HG02798 (cell line): ENCODE measurements around the gene DONSON.

Experiments used
- ATAC-seq: cut with Tn5 transposase; IDR thresholded peaks from one replicate; pipeline ENCODE4 v1.9.1; 2021; ENCODE audit warnings: mild to moderate bottlenecking; ENCODE audit not compliant: unreplicated experiment, poor library complexity

Gene DONSON

DNA sequence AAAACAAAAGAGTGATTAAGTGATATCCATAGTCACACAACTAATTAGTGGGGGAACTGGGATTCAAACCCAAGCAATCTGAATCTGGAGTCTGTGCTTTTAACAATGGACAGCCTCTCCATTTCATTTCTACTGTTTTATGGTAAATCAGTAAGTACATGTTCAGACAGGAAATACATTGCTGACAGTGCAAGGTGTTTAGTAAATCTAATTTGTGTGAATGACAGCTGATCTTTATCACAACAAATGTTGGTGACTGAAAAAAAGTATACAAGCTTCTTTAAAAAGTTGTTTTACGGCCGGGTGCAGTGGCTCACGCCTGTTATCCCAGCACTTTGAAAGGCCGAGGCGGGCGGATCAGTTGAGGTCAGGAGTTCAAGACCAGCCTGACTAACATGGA, 20.6 kb downstream of the DONSON start:
- no peak for ATAC-seq

DNA sequence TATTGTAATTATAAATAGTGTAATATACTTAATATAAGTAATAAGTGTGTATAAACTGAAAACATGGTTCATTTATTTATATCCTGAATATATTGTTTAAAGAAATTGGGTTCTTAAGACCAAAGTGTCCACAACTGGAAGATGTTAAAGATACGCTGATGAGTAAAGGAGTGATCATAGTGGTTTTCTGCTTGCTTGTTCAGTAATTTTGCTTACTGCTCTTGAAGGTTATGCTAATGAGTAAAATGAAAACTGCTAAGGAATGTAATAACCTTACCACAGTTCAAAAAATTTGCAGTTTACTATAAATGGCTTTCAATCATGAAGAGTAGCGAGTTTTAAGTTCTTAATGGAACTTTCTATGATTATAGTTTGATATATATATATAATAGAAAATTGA, 22.0 kb downstream of the DONSON start:
- ATAC-seq, result no peak

DNA sequence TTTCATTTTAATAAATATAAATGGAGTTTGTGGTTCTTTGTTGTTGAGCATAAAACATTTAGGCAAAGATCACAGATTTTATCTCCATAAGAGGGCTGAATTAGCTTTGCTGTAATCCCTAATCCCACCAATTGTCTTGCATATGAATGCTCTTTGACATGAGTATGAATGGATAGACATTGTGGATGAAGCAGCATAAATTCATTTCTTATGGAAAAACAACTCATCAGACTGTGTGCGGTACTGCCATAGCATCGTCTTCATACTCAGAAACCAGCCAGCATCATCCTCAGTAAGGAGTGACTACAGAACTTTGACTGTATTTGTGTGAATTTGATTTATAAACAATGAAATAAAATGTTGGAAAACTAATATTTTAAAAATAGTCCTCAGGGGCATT, 26.1 kb downstream of the DONSON start:
- no peak for ATAC-seq

DNA sequence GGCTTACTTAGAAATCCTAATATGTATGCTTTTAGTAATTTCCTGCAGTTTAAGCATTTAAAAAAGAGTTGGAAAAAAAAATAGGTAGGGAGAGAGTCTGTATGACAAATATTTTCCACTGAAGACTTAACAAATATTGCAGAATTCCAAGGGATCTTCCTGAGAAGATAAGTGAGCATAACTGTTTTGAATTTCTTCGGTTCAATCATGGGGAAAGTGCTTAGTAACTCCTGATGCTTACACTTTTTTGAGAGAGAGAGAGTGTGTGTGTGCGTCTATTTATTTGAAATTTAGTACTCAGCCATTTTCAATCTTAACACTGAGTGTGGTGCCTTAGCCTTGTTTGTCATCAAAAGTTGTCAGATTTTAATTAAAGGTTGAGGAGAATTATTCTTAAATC, 27.1 kb downstream of the DONSON start:
- no peak for ATAC-seq

DNA sequence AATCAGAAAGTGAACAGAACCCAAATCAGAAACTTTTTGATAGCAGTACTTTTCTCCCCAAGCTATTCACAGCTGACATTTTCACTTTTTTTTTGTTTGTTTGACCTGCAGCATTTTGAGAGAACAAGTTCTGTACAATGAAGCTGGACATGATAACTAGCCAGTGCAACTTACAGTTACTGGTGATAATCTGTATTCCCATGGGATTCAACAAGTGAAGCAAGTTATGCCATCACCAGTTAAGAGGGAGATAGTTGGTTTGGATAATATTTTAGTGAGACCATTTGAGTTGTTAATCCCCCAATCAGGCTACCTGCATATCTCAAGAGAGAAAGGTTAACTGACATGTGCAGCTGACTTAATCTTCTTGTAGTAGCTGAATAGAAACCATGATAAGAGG, 27.5 kb downstream of the DONSON start:
- ATAC-seq, result no peak

DNA sequence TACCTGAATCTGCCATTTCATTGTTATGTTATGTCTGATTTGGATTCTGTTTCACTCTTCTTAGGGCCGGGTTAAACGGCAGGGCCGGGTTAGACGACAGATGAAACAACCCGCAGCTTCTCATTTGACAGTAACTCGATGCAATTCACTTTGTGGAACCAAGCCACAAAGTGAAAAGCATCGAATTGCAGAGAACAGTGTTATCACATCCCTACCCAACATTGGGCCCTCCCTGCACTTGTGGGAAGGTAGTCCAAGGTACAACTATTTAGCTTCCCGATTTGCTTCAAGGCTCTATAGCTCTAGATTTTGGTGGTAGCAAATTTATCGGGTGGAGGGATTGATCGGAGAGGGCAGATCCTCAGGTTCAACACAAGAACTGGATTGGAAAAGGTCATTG, 28.7 kb downstream of the DONSON start:
- no peak for ATAC-seq

DNA sequence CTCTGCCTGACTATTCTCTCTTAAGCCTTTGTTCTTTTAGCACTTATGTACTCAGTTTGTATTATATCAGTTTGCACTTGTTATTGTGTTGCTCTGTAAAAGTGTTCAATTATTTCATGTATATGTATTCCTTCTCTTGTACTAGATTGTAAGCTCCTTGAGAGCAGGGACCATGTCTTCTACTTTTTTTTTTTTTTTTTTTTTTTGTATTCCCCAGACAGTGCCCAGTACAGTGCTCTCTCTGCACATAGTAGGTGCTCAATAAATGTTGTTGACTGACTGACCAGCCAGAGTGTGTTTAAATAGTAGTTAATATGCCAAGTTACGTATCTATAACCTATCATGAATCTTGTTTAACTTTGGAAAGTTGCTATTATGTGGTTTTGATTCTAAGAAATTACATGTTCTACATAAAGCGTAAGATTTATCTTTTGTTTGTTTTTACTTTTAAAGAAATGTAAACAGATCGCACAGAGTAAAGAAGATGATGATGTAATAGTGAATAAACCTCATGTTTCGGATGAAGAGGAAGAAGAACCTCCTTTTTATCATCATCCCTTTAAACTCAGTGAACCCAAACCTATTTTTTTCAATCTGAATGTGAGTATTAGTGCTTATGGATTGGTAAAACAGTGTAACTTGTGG, 29.6 kb downstream of the DONSON start:
- ATAC-seq, result no peak

DNA sequence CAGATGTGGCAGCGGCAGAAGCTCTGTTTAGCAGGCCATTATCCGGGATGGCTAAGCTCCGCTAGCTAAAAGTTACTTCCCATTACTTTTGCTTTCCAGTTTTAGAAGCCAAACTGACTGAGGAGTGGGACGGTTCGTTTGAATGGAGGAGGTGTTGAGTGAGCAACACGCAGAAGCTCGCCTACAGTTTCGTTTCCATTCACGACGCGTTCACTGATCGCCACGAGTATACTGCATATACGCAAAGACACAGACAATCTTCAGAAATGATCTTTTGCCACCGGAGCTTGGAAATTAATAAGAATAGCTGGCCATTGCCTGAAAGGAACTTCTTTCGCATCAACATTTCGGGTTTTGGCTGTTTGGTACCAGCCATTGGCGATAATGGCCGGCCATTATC, 31.0 kb downstream of the DONSON start:
- ATAC-seq, result no peak

DNA sequence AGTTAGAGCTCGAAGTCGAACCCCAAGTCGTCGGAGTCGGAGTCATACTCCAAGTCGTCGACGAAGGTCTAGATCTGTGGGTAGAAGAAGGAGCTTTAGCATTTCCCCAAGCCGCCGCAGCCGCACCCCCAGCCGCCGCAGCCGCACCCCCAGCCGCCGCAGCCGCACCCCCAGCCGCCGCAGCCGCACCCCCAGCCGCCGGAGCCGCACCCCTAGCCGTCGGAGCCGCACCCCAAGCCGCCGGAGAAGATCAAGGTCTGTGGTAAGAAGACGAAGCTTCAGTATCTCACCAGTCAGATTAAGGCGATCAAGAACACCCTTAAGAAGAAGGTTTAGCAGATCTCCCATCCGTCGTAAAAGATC, 33.5 kb downstream of the DONSON start:
- no peak for ATAC-seq

DNA sequence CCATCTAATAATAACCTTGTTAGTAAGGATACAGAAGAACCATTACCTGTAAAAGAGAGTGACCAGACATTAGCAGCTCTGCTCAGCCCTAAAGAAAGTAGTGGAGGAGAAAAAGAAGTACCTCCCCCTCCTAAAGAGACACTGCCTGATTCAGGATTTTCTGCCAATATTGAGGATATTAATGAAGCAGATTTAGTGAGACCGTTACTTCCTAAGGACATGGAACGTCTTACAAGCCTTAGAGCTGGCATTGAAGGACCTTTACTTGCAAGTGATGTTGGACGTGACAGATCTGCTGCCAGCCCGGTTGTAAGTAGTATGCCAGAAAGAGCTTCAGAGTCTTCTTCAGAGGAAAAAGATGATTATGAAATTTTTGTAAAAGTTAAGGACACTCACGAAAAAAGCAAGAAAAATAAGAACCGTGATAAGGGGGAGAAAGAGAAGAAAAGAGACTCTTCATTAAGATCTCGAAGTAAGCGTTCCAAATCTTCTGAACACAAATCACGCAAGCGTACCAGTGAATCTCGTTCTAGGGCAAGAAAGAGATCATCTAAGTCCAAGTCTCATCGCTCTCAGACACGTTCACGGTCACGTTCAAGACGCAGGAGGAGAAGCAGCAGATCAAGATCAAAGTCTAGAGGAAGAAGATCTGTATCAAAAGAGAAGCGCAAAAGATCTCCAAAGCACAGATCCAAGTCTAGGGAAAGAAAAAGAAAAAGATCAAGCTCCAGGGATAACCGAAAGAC, 34.1 kb downstream of the DONSON start:
- ATAC-seq, result no peak

DNA sequence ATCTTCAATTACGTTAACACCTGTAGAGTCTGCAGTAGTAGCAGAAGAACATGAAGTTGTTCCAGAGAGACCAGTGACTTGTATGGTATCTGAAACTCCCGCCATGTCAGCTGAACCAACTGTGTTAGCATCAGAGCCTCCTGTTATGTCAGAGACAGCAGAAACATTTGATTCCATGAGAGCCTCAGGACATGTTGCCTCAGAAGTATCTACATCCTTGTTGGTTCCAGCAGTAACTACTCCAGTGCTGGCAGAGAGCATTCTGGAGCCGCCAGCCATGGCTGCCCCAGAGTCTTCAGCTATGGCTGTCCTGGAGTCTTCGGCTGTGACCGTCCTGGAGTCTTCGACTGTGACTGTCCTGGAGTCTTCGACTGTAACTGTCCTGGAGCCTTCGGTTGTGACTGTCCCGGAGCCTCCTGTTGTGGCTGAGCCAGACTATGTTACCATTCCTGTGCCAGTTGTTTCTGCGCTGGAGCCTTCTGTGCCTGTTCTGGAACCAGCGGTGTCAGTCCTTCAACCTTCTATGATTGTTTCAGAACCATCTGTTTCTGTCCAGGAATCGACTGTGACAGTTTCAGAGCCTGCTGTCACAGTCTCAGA, 35.4 kb downstream of the DONSON start:
- no peak for ATAC-seq

DNA sequence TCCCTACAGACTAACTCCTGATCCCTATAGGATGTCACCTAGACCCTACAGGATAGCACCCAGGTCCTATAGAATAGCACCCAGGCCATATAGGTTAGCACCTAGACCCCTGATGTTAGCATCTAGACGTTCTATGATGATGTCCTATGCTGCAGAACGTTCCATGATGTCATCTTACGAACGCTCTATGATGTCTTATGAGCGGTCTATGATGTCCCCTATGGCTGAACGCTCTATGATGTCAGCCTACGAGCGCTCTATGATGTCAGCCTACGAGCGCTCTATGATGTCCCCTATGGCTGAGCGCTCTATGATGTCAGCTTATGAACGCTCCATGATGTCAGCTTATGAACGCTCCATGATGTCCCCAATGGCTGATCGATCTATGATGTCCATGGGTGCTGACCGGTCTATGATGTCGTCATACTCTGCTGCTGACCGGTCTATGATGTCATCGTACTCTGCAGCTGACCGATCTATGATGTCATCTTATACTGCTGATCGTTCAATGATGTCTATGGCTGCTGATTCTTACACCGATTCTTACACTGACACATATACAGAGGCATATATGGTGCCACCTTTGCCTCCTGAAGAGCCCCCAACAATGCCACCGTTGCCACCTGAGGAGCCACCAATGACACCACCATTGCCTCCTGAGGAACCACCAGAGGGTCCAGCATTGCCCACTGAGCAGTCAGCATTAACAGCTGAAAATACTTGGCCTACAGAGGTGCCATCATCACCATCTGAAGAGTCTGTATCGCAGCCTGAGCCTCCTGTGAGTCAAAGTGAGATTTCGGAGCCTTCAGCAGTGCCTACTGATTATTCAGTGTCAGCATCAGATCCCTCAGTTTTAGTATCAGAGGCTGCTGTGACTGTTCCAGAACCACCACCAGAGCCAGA, 36.1 kb downstream of the DONSON start:
- ATAC-seq, result no peak

DNA sequence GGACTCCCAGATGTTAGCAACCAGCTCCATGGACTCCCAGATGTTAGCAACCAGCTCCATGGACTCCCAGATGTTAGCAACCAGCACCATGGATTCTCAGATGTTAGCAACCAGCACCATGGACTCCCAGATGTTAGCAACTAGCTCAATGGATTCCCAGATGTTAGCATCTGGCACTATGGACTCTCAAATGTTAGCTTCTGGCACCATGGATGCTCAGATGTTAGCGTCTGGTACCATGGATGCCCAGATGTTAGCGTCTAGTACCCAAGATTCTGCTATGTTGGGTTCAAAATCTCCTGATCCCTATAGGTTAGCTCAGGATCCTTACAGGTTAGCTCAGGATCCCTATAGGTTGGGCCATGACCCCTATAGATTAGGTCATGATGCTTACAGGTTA, 36.8 kb downstream of the DONSON start:
- ATAC-seq, result no peak

DNA sequence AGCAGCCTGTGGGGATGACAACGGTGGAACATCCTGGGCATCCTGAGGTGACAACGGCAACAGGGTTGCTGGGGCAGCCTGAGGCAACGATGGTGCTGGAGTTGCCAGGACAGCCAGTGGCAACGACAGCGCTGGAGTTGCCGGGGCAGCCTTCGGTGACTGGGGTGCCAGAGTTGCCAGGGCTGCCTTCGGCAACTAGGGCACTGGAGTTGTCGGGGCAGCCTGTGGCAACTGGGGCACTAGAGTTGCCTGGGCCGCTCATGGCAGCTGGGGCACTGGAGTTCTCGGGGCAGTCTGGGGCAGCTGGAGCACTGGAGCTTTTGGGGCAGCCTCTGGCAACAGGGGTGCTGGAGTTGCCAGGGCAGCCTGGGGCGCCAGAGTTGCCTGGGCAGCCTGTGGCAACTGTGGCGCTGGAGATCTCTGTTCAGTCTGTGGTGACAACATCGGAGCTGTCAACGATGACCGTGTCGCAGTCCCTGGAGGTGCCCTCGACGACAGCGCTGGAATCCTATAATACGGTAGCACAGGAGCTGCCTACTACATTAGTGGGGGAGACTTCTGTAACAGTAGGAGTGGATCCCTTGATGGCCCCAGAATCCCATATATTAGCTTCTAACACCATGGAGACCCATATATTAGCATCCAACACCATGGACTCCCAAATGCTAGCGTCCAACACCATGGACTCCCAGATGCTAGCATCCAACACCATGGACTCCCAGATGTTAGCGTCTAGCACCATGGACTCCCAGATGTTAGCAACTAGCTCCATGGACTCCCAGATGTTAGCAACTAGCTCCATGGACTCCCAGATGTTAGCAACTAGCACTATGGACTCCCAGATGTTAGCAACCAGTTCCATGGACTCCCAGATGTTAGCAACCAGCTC, 37.5 kb downstream of the DONSON start:
- no peak for ATAC-seq

DNA sequence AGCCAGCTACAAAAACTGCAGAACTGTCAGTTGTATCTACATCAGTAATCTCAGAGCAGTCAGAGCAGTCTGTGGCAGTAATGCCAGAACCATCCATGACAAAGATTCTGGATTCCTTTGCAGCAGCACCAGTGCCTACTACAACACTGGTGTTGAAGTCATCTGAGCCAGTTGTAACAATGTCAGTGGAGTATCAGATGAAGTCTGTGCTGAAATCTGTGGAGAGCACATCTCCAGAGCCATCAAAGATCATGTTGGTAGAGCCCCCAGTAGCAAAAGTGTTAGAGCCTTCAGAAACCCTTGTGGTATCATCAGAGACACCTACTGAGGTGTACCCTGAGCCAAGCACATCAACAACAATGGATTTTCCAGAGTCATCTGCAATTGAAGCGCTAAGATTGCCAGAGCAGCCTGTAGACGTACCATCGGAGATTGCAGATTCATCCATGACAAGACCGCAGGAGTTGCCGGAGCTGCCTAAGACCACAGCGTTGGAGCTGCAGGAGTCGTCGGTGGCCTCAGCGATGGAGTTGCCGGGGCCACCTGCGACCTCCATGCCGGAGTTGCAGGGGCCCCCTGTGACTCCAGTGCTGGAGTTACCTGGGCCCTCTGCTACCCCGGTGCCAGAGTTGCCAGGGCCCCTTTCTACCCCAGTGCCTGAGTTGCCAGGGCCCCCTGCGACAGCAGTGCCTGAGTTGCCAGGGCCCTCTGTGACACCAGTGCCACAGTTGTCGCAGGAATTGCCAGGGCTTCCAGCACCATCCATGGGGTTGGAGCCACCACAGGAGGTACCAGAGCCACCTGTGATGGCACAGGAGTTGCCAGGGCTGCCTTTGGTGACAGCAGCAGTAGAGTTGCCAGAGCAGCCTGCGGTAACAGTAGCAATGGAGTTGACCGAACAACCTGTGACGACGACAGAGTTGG, 38.4 kb downstream of the DONSON start:
- no peak for ATAC-seq

DNA sequence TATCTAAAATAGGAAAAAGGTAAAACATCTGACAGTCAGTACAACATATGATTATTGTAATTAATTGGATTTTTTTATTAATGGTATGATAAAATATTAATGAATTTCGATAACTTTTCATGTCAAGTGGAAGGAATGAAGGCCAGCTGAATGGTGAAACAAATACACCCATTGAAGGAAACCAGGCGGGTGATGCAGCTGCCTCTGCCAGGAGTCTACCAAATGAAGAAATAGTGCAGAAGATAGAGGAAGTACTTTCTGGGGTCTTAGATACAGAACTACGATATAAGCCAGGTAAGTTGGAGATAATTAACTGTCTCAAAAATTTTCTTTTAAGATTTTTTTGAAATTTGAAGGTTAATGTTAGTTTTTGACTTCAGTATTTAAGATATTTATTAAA, 42.4 kb downstream of the DONSON start:
- no peak for ATAC-seq

DNA sequence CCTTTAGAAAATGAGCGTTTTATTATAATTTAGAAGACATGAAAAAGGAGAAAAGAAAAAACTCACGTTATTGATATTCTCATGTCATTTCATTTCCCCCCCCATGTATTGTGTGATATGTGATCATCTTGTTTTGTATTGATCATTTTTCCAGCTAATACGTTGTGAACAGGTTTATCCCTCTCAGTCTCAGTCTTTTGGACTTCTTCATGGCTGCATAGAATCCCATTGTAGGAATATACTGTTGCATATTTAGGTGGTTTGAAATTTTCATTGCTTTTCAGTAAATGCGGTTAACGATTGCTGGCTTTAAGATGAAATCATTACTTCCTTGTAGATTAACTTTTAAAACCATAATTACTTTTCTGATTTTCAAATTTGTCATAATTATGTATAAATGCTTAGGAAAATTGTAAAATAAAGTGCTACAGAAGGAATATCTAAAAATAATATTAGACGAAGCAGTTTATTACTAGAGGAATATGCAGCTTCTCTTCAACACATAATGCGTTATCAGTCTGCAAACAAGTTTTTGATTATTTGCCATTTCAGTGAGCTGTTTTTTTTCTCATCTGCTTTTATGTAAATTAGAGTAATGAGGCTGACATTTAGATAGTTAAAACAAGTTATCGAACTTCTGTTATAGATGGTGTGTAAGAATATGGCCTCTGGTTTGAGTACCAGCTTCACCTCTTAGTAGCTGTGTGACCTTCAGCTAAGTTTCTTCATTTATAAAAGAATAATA, 43.9 kb downstream of the DONSON start:
- ATAC-seq, result no peak

DNA sequence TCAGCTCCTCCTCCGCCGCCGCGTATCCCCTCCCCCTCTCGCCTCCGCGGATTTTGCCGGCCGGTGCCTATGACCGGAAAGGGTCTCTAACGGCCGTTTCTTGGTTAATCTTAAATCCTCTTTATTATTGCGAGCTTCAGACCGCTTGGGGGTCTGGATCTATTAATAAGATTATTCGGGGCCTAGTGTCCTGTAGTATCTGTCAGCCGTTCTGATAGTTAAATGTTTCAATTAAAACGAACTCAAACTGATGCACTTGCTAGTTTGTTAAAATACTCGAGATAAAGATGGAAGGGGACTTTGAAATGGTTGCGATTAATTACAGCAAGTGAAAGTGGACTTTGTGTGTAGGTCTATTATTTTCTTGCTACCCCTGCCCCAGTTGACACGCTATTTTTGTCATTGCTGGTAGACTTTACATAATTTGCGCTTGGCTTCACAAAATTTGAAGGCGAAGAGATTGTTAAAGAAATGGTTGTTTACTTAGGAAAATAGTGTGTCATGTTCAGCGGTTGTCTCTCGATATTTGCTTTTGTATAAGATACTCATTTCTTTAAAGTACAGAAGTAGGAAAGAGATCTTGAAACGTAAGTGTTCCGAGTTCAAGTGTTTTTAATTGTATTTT, 44.9 kb downstream of the DONSON start:
- ATAC-seq, result no peak
